HepG2 (cell line): ENCODE data around the gene STIP1. TPM values are rescaled to one million over a fixed set of nuclear protein-coding genes. Genes with fewer than 3 reads are reported as not detected.

ENCODE experiments used
- ELF3 ChIP-seq: IDR thresholded peaks from 2 replicates; pipeline ENCODE4 v1.6.1; 2016; ENCODE audit warnings: missing genetic modification reagents, missing compliant biosample characterization
- FOXA1 ChIP-seq, 2 experiments: fragments of 450-650 bp in 1 of 2; sonication (generic) in 1 of 2; formaldehyde crosslinking in 1 of 2; IDR thresholded peaks; 2 replicates each; pipeline versions ENCODE4 v1.4.0 to v1.6.1; 2016 to 2020; ENCODE audit warnings: missing genetic modification reagents in 1 of 2
- MTA1 ChIP-seq: sonication (generic); formaldehyde crosslinking; IDR thresholded peaks from 2 replicates; pipeline ENCODE4 v1.4.0; 2020; ENCODE audit warnings: missing genetic modification reagents, mild to moderate bottlenecking, borderline replicate concordance
- NR2C2 ChIP-seq: sonication (generic); formaldehyde crosslinking; IDR thresholded peaks from 2 replicates; pipeline ENCODE4 v1.4.0; 2020; ENCODE audit warnings: missing genetic modification reagents, mild to moderate bottlenecking, moderate library complexity, borderline replicate concordance
- PHB2 ChIP-seq: fragments of 450-650 bp; IDR thresholded peaks from 2 replicates; pipeline ENCODE4 v1.6.1; 2018; ENCODE audit not compliant: partially characterized antibody
- PITX1 ChIP-seq: sonication (generic); formaldehyde crosslinking; IDR thresholded peaks from 2 replicates; pipeline ENCODE4 v1.5.1; 2020; ENCODE audit warnings: mild to moderate bottlenecking, missing genetic modification reagents
- RCOR2 ChIP-seq: IDR thresholded peaks from 2 replicates; pipeline ENCODE4 v1.6.1; 2016; ENCODE audit warnings: missing biosample characterization, missing genetic modification reagents
- ZBTB38 ChIP-seq: sonication (generic); formaldehyde crosslinking; IDR thresholded peaks from 2 replicates; pipeline ENCODE4 v1.5.1; 2020; ENCODE audit warnings: mild to moderate bottlenecking, missing genetic modification reagents
- ZBTB42 ChIP-seq: sonication (generic); formaldehyde crosslinking; IDR thresholded peaks from 2 replicates; pipeline ENCODE4 v1.5.0; 2020; ENCODE audit warnings: mild to moderate bottlenecking, missing genetic modification reagents
- ZNF20 ChIP-seq: sonication (generic); formaldehyde crosslinking; IDR thresholded peaks from 2 replicates; pipeline ENCODE4 v1.4.0; 2020; ENCODE audit warnings: mild to moderate bottlenecking, moderate library complexity, missing genetic modification reagents
- ZNF280B ChIP-seq: sonication (generic); formaldehyde crosslinking; IDR thresholded peaks from 2 replicates; pipeline ENCODE4 v1.5.0; 2020; ENCODE audit warnings: missing genetic modification reagents, mild to moderate bottlenecking, borderline replicate concordance
- ZNF839 ChIP-seq: sonication (generic); formaldehyde crosslinking; IDR thresholded peaks from 2 replicates; pipeline ENCODE4 v1.4.0; 2020; ENCODE audit warnings: missing genetic modification reagents, mild to moderate bottlenecking, borderline replicate concordance
- polyA plus RNA-seq, 8 experiments: library from polyadenylated mRNA; depleted of rRNA in 3 of 8; stranded (reverse) in 7 of 8; unstranded in 1 of 8; fragments of >200 nt; fragmentation: Illumina TruSeq in 4 of 8; extraction: Trizol in 4 of 8; gene quantifications; 2 replicates each; pipeline versions ENCODE4 v1.2.1 to v1.2.3, GENCODE V29; 2011 to 2016; ENCODE audit warnings: low read depth in 4 of 8, missing spikeins in 1 of 8, mixed read lengths in 1 of 8; ENCODE audit not compliant: insufficient read depth in 1 of 8
- total RNA-seq, 5 experiments: library from RNA; depleted of rRNA; stranded (reverse); fragments of >200 nt; fragmentation: Illumina TruSeq; extraction: Trizol; gene quantifications; 2 replicates each; pipeline ENCODE4 v1.2.3, GENCODE V29; 2016; ENCODE audit warnings: low read depth in 1 of 5
- TF ChIP-seq, protein P1 (sequence below): fragments of 450-650 bp; IDR thresholded peaks from 2 replicates; pipeline ENCODE4 v1.6.1; 2017
- TF ChIP-seq, protein P2 (sequence below): sonication (generic); formaldehyde crosslinking; IDR thresholded peaks from 2 replicates; pipeline ENCODE4 v1.4.0; 2020; ENCODE audit warnings: missing genetic modification reagents
- TF ChIP-seq, protein P3 (sequence below), 2 experiments: IDR thresholded peaks; 2 replicates each; pipeline ENCODE4 v1.6.1; 2011 to 2012; ENCODE audit warnings: low read length in 2 of 2, borderline replicate concordance in 1 of 2, low read depth in 1 of 2, mild to moderate bottlenecking in 1 of 2, moderate library complexity in 1 of 2
- TF ChIP-seq, protein P4 (sequence below): fragments of 450-650 bp; IDR thresholded peaks from 2 replicates; pipeline ENCODE4 v1.6.1; 2017; ENCODE audit warnings: mild to moderate bottlenecking

The STIP1 gene
- total and polyA plus RNA-seq, 2 of the 13 experiments (the other 11 are each of a cell fraction or from before 2014, with no cell fraction given), result 81.1 to 217 TPM

DNA sequence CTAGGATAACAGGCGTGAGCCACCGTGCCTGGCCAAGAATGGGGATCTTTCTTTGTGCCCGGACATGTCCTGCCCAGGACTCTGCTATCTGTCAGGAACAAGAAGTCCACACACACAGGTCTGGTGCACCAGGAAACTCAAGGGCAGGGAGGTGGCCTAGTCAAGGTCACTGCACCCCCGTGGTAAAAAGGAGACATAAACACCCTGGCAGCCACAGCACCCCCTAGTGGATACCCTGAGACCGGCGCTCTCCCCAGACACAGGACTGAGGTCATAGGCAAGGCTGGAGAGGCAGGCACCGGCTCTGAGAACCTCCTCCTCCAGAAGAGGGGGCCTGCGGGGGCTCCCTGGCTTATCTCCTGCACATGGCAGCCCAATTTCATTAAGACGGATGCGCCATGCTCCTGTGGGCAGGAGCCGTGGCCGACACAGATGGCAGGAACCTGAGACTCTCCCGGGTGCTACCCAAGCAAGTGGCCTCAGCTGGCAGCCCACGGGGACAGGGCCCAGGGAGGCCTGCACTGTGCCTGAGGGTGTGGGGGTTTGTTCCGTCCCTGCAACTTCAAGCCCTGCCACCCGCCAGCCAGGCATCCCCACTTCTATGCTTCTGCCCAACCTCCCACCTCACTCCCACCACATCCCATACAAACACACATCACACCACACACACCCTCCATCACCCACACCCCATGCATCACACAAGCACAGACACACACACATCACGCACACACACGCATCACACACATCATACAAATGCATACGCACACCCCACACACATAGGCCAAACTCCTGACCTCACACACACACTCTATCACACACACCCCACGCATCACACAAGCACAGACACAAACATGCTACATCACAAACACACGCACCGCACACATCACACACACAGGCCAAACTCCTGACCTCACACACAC, 39.7 kb upstream of the STIP1 start (continued):
- TF ChIP-seq ZBTB38, result peak; percentile 18; the same call in 1 of the 2 replicates
- TF ChIP-seq PITX1 (CRISPR knock-in tag), result no peak
- no peak for TF ChIP-seq ZNF839 (CRISPR knock-in tag)
- 0 out of 2 replicates have a peak, but pooled peaks have one; percentile 35 for TF ChIP-seq NR2C2 (CRISPR knock-in tag)
- TF ChIP-seq MTA1 (CRISPR knock-in tag), result 0 out of 2 replicates have a peak, but pooled peaks have one; percentile 38
- no peak for TF ChIP-seq RCOR2 (CRISPR knock-in tag)
- 0 out of 2 replicates have a peak, but pooled peaks have one; percentile 40 for TF ChIP-seq ELF3 (CRISPR knock-in tag)
- TF ChIP-seq, protein P1, sequence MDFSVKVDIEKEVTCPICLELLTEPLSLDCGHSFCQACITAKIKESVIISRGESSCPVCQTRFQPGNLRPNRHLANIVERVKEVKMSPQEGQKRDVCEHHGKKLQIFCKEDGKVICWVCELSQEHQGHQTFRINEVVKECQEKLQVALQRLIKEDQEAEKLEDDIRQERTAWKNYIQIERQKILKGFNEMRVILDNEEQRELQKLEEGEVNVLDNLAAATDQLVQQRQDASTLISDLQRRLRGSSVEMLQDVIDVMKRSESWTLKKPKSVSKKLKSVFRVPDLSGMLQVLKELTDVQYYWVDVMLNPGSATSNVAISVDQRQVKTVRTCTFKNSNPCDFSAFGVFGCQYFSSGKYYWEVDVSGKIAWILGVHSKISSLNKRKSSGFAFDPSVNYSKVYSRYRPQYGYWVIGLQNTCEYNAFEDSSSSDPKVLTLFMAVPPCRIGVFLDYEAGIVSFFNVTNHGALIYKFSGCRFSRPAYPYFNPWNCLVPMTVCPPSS, result no peak
- TF ChIP-seq, protein P2, sequence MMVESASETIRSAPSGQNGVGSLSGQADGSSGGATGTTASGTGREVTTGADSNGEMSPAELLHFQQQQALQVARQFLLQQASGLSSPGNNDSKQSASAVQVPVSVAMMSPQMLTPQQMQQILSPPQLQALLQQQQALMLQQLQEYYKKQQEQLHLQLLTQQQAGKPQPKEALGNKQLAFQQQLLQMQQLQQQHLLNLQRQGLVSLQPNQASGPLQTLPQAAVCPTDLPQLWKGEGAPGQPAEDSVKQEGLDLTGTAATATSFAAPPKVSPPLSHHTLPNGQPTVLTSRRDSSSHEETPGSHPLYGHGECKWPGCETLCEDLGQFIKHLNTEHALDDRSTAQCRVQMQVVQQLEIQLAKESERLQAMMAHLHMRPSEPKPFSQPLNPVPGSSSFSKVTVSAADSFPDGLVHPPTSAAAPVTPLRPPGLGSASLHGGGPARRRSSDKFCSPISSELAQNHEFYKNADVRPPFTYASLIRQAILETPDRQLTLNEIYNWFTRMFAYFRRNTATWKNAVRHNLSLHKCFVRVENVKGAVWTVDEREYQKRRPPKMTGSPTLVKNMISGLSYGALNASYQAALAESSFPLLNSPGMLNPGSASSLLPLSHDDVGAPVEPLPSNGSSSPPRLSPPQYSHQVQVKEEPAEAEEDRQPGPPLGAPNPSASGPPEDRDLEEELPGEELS (CRISPR knock-in tag), result peak; percentile 34; the same call in 1 of the 2 replicates
- TF ChIP-seq ZNF280B (CRISPR knock-in tag), result no peak
- no peak for TF ChIP-seq ZBTB42
- 0 out of 2 replicates have a peak, but pooled peaks have one; percentile 27 for TF ChIP-seq FOXA1 (IDR thresholded peaks at IDR 0.05)
- TF ChIP-seq FOXA1 (CRISPR knock-in tag; IDR thresholded peaks at IDR 0.05), result no peak
- TF ChIP-seq ZNF20 (CRISPR knock-in tag), result no peak
- no peak for TF ChIP-seq PHB2
- TF ChIP-seq, protein P3, sequence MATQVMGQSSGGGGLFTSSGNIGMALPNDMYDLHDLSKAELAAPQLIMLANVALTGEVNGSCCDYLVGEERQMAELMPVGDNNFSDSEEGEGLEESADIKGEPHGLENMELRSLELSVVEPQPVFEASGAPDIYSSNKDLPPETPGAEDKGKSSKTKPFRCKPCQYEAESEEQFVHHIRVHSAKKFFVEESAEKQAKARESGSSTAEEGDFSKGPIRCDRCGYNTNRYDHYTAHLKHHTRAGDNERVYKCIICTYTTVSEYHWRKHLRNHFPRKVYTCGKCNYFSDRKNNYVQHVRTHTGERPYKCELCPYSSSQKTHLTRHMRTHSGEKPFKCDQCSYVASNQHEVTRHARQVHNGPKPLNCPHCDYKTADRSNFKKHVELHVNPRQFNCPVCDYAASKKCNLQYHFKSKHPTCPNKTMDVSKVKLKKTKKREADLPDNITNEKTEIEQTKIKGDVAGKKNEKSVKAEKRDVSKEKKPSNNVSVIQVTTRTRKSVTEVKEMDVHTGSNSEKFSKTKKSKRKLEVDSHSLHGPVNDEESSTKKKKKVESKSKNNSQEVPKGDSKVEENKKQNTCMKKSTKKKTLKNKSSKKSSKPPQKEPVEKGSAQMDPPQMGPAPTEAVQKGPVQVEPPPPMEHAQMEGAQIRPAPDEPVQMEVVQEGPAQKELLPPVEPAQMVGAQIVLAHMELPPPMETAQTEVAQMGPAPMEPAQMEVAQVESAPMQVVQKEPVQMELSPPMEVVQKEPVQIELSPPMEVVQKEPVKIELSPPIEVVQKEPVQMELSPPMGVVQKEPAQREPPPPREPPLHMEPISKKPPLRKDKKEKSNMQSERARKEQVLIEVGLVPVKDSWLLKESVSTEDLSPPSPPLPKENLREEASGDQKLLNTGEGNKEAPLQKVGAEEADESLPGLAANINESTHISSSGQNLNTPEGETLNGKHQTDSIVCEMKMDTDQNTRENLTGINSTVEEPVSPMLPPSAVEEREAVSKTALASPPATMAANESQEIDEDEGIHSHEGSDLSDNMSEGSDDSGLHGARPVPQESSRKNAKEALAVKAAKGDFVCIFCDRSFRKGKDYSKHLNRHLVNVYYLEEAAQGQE (IDR thresholded peaks at IDR 0.05; ENCODE audit: borderline replicate concordance in 1 of 2, low read depth in 1 of 2, low read length in 2 of 2), result no peak
- TF ChIP-seq, protein P4, sequence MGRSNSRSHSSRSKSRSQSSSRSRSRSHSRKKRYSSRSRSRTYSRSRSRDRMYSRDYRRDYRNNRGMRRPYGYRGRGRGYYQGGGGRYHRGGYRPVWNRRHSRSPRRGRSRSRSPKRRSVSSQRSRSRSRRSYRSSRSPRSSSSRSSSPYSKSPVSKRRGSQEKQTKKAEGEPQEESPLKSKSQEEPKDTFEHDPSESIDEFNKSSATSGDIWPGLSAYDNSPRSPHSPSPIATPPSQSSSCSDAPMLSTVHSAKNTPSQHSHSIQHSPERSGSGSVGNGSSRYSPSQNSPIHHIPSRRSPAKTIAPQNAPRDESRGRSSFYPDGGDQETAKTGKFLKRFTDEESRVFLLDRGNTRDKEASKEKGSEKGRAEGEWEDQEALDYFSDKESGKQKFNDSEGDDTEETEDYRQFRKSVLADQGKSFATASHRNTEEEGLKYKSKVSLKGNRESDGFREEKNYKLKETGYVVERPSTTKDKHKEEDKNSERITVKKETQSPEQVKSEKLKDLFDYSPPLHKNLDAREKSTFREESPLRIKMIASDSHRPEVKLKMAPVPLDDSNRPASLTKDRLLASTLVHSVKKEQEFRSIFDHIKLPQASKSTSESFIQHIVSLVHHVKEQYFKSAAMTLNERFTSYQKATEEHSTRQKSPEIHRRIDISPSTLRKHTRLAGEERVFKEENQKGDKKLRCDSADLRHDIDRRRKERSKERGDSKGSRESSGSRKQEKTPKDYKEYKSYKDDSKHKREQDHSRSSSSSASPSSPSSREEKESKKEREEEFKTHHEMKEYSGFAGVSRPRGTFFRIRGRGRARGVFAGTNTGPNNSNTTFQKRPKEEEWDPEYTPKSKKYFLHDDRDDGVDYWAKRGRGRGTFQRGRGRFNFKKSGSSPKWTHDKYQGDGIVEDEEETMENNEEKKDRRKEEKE, result no peak
